IMR-90 (cell line): ENCODE results near the gene DISC1. TPM values are rescaled to one million over a fixed set of nuclear protein-coding genes. Genes with fewer than 3 reads are reported as not detected.

Experiments used
- ATAC-seq: fragments of 200-7000 bp; cut with Tn5 transposase; 2 replicates; pipeline ENCODE4 v1.9.1; 2020; ENCODE audit warnings: low read depth, mild to moderate bottlenecking, moderate library complexity
- BruUV-seq: library from RNA; stranded (reverse); fragments of 400-500 nt; replicated peaks from 2 replicates; lab custom pipeline; 2021; lab: Mats Ljungman, UMichigan
- CTCF ChIA-PET: fragments of 300-600 bp; formaldehyde crosslinking; extraction: SDS; loops from one replicate; lab custom pipeline; 2021; ENCODE audit warnings: antibody characterized with exemption; lab: Yijun Ruan, JAX
- POLR2A ChIA-PET: fragments of 300-600 bp; sonication (Branson Sonifier 250); formaldehyde crosslinking; loops from one replicate; lab custom pipeline; 2022; ENCODE audit warnings: antibody characterized with exemption; ENCODE audit not compliant: unreplicated experiment; lab: Charles Lee
- DNase-seq: peaks from one replicate; pipeline ENCODE4 v3.0.0; 2013
- H2AFZ ChIP-seq: replicated peaks from 2 replicates; pipeline ENCODE3; 2013; ENCODE audit warnings: low read length, mild to moderate bottlenecking; ENCODE audit not compliant: poor library complexity
- H2AK5ac ChIP-seq: 2 replicates; pipeline ENCODE4 v1.6.1; 2013; ENCODE audit warnings: low read depth, low read length, inconsistent platforms
- H2AK9ac ChIP-seq: replicated peaks from 2 replicates; pipeline ENCODE3; 2013; ENCODE audit warnings: mild to moderate bottlenecking, low read depth, low read length, moderate library complexity; ENCODE audit not compliant: poor library complexity
- H2BK120ac ChIP-seq: 2 replicates; pipeline ENCODE4 v1.6.1; 2013; ENCODE audit warnings: low read depth, low read length, inconsistent platforms
- H2BK15ac ChIP-seq: 3 replicates; pipeline ENCODE4 v1.6.1; 2013; ENCODE audit warnings: low read depth, low read length, inconsistent platforms
- H2BK20ac ChIP-seq: 2 replicates; pipeline ENCODE4 v1.6.1; 2013; ENCODE audit warnings: low read depth, mild to moderate bottlenecking, inconsistent platforms, low read length, moderate library complexity
- H2BK5ac ChIP-seq: 2 replicates; pipeline ENCODE4 v1.6.1; 2013; ENCODE audit warnings: mild to moderate bottlenecking, low read depth, low read length, inconsistent platforms; ENCODE audit not compliant: poor library complexity, severe bottlenecking
- H3K14ac ChIP-seq: replicated peaks from 2 replicates; pipeline ENCODE4 v1.6.1; 2013; ENCODE audit warnings: low read depth, low read length, inconsistent platforms
- H3K18ac ChIP-seq: 2 replicates; pipeline ENCODE4 v1.6.1; 2013; ENCODE audit warnings: low read depth, low read length, control low read depth
- H3K23ac ChIP-seq: 2 replicates; pipeline ENCODE4 v1.6.1; 2013; ENCODE audit warnings: low read depth, low read length, inconsistent platforms
- H3K27ac ChIP-seq: 2 replicates; pipeline ENCODE4 v1.5.1; 2013; ENCODE audit warnings: mild to moderate bottlenecking, control low read depth, low read length; ENCODE audit not compliant: insufficient read depth
- H3K27me3 ChIP-seq: 2 replicates; pipeline ENCODE4 v1.6.1; 2013; ENCODE audit warnings: low read length; ENCODE audit not compliant: control insufficient read depth, insufficient read depth
- H3K36me3 ChIP-seq: 2 replicates; pipeline ENCODE4 v1.6.1; 2013; ENCODE audit warnings: low read length, mixed read lengths; ENCODE audit not compliant: control insufficient read depth, insufficient read depth
- H3K4ac ChIP-seq: 2 replicates; pipeline ENCODE4 v1.6.1; 2013; ENCODE audit warnings: low read depth, low read length, inconsistent platforms
- H3K4me1 ChIP-seq: 2 replicates; pipeline ENCODE4 v1.6.1; 2013; ENCODE audit warnings: low read length, mixed read lengths; ENCODE audit not compliant: control insufficient read depth, insufficient read depth
- H3K4me2 ChIP-seq: 2 replicates; pipeline ENCODE4 v1.6.1; 2013; ENCODE audit warnings: low read depth, mild to moderate bottlenecking, control low read depth, low read length, moderate library complexity
- H3K4me3 ChIP-seq: 2 replicates; pipeline ENCODE4 v1.5.1; 2013; ENCODE audit warnings: low read depth, mild to moderate bottlenecking, control low read depth, low read length, moderate library complexity; ENCODE audit not compliant: insufficient read depth
- H3K56ac ChIP-seq: 2 replicates; pipeline ENCODE4 v1.6.1; 2013; ENCODE audit warnings: low read length, inconsistent platforms; ENCODE audit not compliant: insufficient read depth; ENCODE audit errors: extremely low read depth
- H3K79me1 ChIP-seq, 2 experiments: 2 replicates each; pipeline ENCODE4 v1.6.1; 2013; ENCODE audit warnings: low read length in 2 of 2, inconsistent platforms in 1 of 2, low read depth in 1 of 2
- H3K9ac ChIP-seq: 2 replicates; pipeline ENCODE4 v1.6.1; 2013; ENCODE audit warnings: low read depth, low read length, control low read depth
- H3K9me1 ChIP-seq: 2 replicates; pipeline ENCODE4 v1.6.1; 2013; ENCODE audit warnings: low read length, inconsistent platforms; ENCODE audit not compliant: insufficient read depth
- H3K9me3 ChIP-seq: 2 replicates; pipeline ENCODE4 v1.6.1; 2013; ENCODE audit warnings: low read length; ENCODE audit not compliant: control insufficient read depth, insufficient read depth
- H4K20me1 ChIP-seq: 2 replicates; pipeline ENCODE4 v1.6.1; 2013; ENCODE audit warnings: low read length, inconsistent platforms; ENCODE audit not compliant: insufficient read depth
- H4K5ac ChIP-seq: 2 replicates; pipeline ENCODE4 v1.6.1; 2013; ENCODE audit warnings: mild to moderate bottlenecking, low read depth, low read length, control low read depth
- H4K8ac ChIP-seq, 2 experiments: 2 replicates each; pipeline ENCODE4 v1.6.1; 2013; ENCODE audit warnings: low read depth in 2 of 2, low read length in 2 of 2, control low read depth in 1 of 2, inconsistent platforms in 1 of 2
- H4K91ac ChIP-seq: 2 replicates; pipeline ENCODE4 v1.6.1; 2013; ENCODE audit warnings: low read depth, low read length, inconsistent platforms; ENCODE audit not compliant: insufficient read depth
- CEBPB ChIP-seq: IDR thresholded peaks from 2 replicates; pipeline ENCODE4 v1.6.1; 2012; ENCODE audit warnings: low read depth, low read length, improper control_type of control experiment
- CTCF ChIP-seq: conservative IDR thresholded peaks from 2 replicates; pipeline ENCODE4 v1.5.1; 2012; ENCODE audit warnings: mild to moderate bottlenecking, low read depth, low read length, improper control_type of control experiment
- MXI1 ChIP-seq: IDR thresholded peaks from 2 replicates; pipeline ENCODE4 v1.6.1; 2012; ENCODE audit warnings: low read depth, mild to moderate bottlenecking, low read length, moderate library complexity, borderline replicate concordance
- NFE2L2 ChIP-seq: fragments of 150-350 bp; IDR thresholded peaks from 2 replicates; pipeline ENCODE4 v1.6.1; 2016; ENCODE audit warnings: low read depth, mild to moderate bottlenecking, low read length
- POLR2A ChIP-seq: IDR thresholded peaks from 2 replicates; pipeline ENCODE4 v1.6.1; 2012; ENCODE audit warnings: mild to moderate bottlenecking, low read depth, low read length
- RAD21 ChIP-seq: IDR thresholded peaks from 2 replicates; pipeline ENCODE4 v1.6.1; 2012; ENCODE audit warnings: low read length, improper control_type of control experiment
- RCOR1 ChIP-seq: IDR thresholded peaks from 2 replicates; pipeline ENCODE4 v1.6.1; 2012; ENCODE audit warnings: mild to moderate bottlenecking, low read length, improper control_type of control experiment; ENCODE audit not compliant: insufficient replicate concordance
- RFX5 ChIP-seq: IDR thresholded peaks from 2 replicates; pipeline ENCODE4 v1.8.0; 2012; ENCODE audit warnings: low read depth, mild to moderate bottlenecking, low read length, moderate library complexity
- USF2 ChIP-seq: fragments of 150-350 bp; IDR thresholded peaks from 2 replicates; pipeline ENCODE4 v1.6.1; 2017; ENCODE audit warnings: mild to moderate bottlenecking, antibody characterized with exemption, low read length, low read depth
- whole genome bisulfite sequencing, 2 experiments: methylation state at CpG; one replicate each; pipeline versions ENCODE4 v1.1.5 to v1.1.7; 2013; ENCODE audit warnings: missing lambda C conversion rate in 2 of 2; ENCODE audit not compliant: insufficient read length in 1 of 2; ENCODE audit errors: extremely low coverage in 2 of 2; 5-methylcytosine and 5-hydroxymethylcytosine counted together
- dilution Hi-C: fragments of 300-500 bp; cut with HindIII; formaldehyde crosslinking; loops from one replicate; pipeline ENCODE4 v1.14.3; 2018; ENCODE audit warnings: low sequenced_read_pairs; ENCODE audit not compliant: unreplicated experiment
- in situ Hi-C: fragments of 300-500 bp; cut with MboI; formaldehyde crosslinking; loops from 3 replicates; pipeline ENCODE4 v1.14.3; 2019; ENCODE audit warnings: low sequenced_read_pairs, inconsistent platforms, mixed read lengths
- intact Hi-C: fragments of 100-400 bp; cut with micrococcal nuclease; formaldehyde crosslinking; loops from 2 replicates; pipeline ENCODE4 v1.10.0; 2022
- polyA plus RNA-seq, 3 experiments: library from polyadenylated mRNA; depleted of rRNA; stranded (reverse); fragments of >200 nt; gene quantifications; 2 replicates each; pipeline ENCODE4 v1.2.3, GENCODE V29; 2012; ENCODE audit warnings: low replicate concordance in 1 of 3
- total RNA-seq: library from RNA; depleted of rRNA; stranded (reverse); fragments of >200 nt; gene quantifications from 2 replicates; pipeline ENCODE4 v1.2.3, GENCODE V29; 2012

DISC1 gene
- total and polyA plus RNA-seq, 2 of the 4 experiments (the other 2 are of a cell fraction): 2.2 to 7.0 TPM

GRCh38 chr1:231938211-231938610, 311.6 kb downstream of the DISC1 start:
- no peak for TF ChIP-seq CTCF
- TF ChIP-seq CEBPB: no peak
- TF ChIP-seq USF2: no peak
- TF ChIP-seq NFE2L2: no peak
- TF ChIP-seq RFX5: no peak
- no peak for TF ChIP-seq RCOR1
- no peak for TF ChIP-seq MXI1
- no peak for TF ChIP-seq RAD21
- no peak for TF ChIP-seq POLR2A
- dilution Hi-C loops: no loop called here

More at GRCh38 chr1:231938211-231938610, 311.6 kb downstream of the DISC1 start:
- Histone ChIP-seq H3K27ac (no peak overlapping the region), H2AK5ac (no peak overlapping the region), H2AFZ (no peak overlapping the region), H2AK9ac (no peak overlapping the region), H3K4me3 (no peak overlapping the region), H2BK15ac (no peak overlapping the region), H4K20me1 (no peaks in the 10 kb centered on the region), H3K14ac (no peak overlapping the region), H3K4ac (no peak overlapping the region), H3K9me3 (no peaks in the 10 kb centered on the region), H3K4me2 (no peak overlapping the region), H3K79me1 (no peaks in the 10 kb centered on the region), H2BK5ac (no peak overlapping the region), H4K91ac (no peak overlapping the region), H3K23ac (no peak overlapping the region), H4K5ac (no peak overlapping the region), H3K4me1 (peaks cover 2% of the 10 kb centered on the region; the same call in 1 of the 2 replicates), H3K27me3 (no peaks in the 10 kb centered on the region), H3K36me3 (no peaks in the 10 kb centered on the region), H3K56ac (no peak overlapping the region), H3K9me1 (0 out of 2 replicates have a peak, but pooled peaks cover 3% of the 10 kb centered on the region), H2BK20ac (no peak overlapping the region), H3K18ac (no peak overlapping the region), H4K8ac (no peak overlapping the region), H2BK120ac (no peak overlapping the region), H3K9ac (no peak overlapping the region)
- ATAC-seq (no peak), DNase-seq (no peak)
- ChIA-PET CTCF (no interaction called here), POLR2A (no interaction called here)
- intact Hi-C loops (loop anchor here (10.0 kb wide), 1 partner anchor 183 kb away; no protein-coding TSS in a partner anchor), in situ Hi-C loops (no loop called here)
- 100% methylated on average over 1 of the region's 2 CpGs; no CpG with 5 or more reads in 1 of the 2 experiments for WGBS, 2 experiments
- BruUV-seq: no TSS peak
